Stimulated activated CD8-positive, alpha-beta memory T cell treated with anti-CD3 and anti-CD28 coated beads, Interleukin-15, amount 100 ng/mL, for 4 hours (primary cell): ENCODE measurements around the gene GPRIN1.

Experiments
- DNase-seq, 2 donors: peaks; one replicate each; pipeline ENCODE4 v3.0.0-alpha.2; 2020; ENCODE audit warnings: low read depth in 2 of 2

Gene GPRIN1

GRCh38 chr5:176609724-176610434, at the start of gene GPRIN1:
TSS of gene GPRIN1 (minus strand) at chr5:176610156. CDS start at chr5:176599834, 10,322 bp downstream.
- peak in 1 of 2 donors; percentile 39 for DNase-seq

GRCh38 chr5:176659512-176659839, 49.5 kb upstream of the GPRIN1 start:
- no peak for DNase-seq

- no peak for DNase-seq
Measured at GRCh38 chr5:176658817-176659511, 49.0 kb upstream of the GPRIN1 start.

GRCh38 chr5:176658007-176658599, 48.1 kb upstream of the GPRIN1 start:
- DNase-seq: peak in 1 of 2 donors; percentile 27

GRCh38 chr5:176656467-176656990, 46.6 kb upstream of the GPRIN1 start:
- no peak for DNase-seq

- peak in 1 of 2 donors; percentile 19 for DNase-seq
Measured at GRCh38 chr5:176654856-176655255, 44.9 kb upstream of the GPRIN1 start.

GRCh38 chr5:176653401-176654385, 43.7 kb upstream of the GPRIN1 start:
- DNase-seq: peak; percentile 79 to 90

- DNase-seq: no peak
Measured at GRCh38 chr5:176652136-176652535, 42.2 kb upstream of the GPRIN1 start.

GRCh38 chr5:176651472-176651980, 41.6 kb upstream of the GPRIN1 start:
- no peak for DNase-seq

- no peak for DNase-seq
Measured at GRCh38 chr5:176650354-176650884, 40.5 kb upstream of the GPRIN1 start.

- peak in 1 of 2 donors; percentile 23 for DNase-seq
Measured at GRCh38 chr5:176648474-176649194, 38.7 kb upstream of the GPRIN1 start.

GRCh38 chr5:176647843-176648473, 38.0 kb upstream of the GPRIN1 start:
- no peak for DNase-seq

GRCh38 chr5:176647030-176647842, 37.3 kb upstream of the GPRIN1 start, which contains the start of gene TSPAN17:
TSS of gene TSPAN17 (plus strand) at chr5:176647484. CDS start at chr5:176647616, 132 bp downstream.
- peak; percentile 91 for DNase-seq

- no peak for DNase-seq
Measured at GRCh38 chr5:176646707-176647029, 36.7 kb upstream of the GPRIN1 start.

GRCh38 chr5:176646049-176646706, 36.2 kb upstream of the GPRIN1 start:
- DNase-seq: no peak

GRCh38 chr5:176644878-176645670, 35.1 kb upstream of the GPRIN1 start:
- no peak for DNase-seq

- DNase-seq: no peak
Measured at GRCh38 chr5:176644294-176644693, 34.3 kb upstream of the GPRIN1 start.
